MCF 10A (cell line): ENCODE data around the gene ATP6V1E1. TPM values are rescaled to one million over a fixed set of nuclear protein-coding genes. Genes with fewer than 3 reads are reported as not detected.

Experiments
- BruUV-seq: library from RNA; stranded (reverse); fragments of 400-500 nt; replicated peaks from 2 replicates; lab custom pipeline; 2021; lab: Mats Ljungman, UMichigan
- CTCF ChIA-PET: fragments of 300-600 bp; sonication (Branson Sonifier 250); formaldehyde crosslinking; extraction: SDS; loops from one replicate; lab custom pipeline; 2021; ENCODE audit warnings: antibody characterized with exemption, inconsistent platforms; lab: Yijun Ruan, JAX
- POLR2A ChIA-PET: fragments of 300-600, 350-650 bp; sonication (Branson Sonifier 250); formaldehyde crosslinking; extraction: SDS; loops from one replicate; lab custom pipeline; 2020; ENCODE audit warnings: antibody characterized with exemption, inconsistent platforms; lab: Yijun Ruan, JAX
- DNase-seq: peaks from one replicate; pipeline ENCODE4 v3.0.0-alpha.2; 2018; ENCODE audit not compliant: unreplicated experiment
- H3K27ac Mint-ChIP-seq: one replicate; pipeline ENCODE4 v1.8.0; 2022; ENCODE audit warnings: mild to moderate bottlenecking, low read depth, mixed read lengths; ENCODE audit not compliant: unreplicated experiment
- H3K27me3 Mint-ChIP-seq: one replicate; pipeline ENCODE4 v1.8.0; 2022; ENCODE audit warnings: mixed read lengths; ENCODE audit not compliant: insufficient read depth, unreplicated experiment
- H3K36me3 Mint-ChIP-seq: one replicate; pipeline ENCODE4 v1.8.0; 2022; ENCODE audit warnings: mild to moderate bottlenecking, moderate library complexity, mixed read lengths; ENCODE audit not compliant: insufficient read depth, unreplicated experiment
- H3K4me1 Mint-ChIP-seq: one replicate; pipeline ENCODE4 v1.8.0; 2022; ENCODE audit warnings: mixed read lengths; ENCODE audit not compliant: insufficient read depth, unreplicated experiment
- H3K4me3 Mint-ChIP-seq: one replicate; pipeline ENCODE4 v1.8.0; 2022; ENCODE audit warnings: mild to moderate bottlenecking, moderate library complexity, mixed read lengths; ENCODE audit not compliant: unreplicated experiment
- H3K9me3 Mint-ChIP-seq: one replicate; pipeline ENCODE4 v1.8.0; 2022; ENCODE audit warnings: mixed read lengths; ENCODE audit not compliant: unreplicated experiment
- intact Hi-C: fragments of 100-400 bp; cut with micrococcal nuclease; formaldehyde crosslinking; loops from 2 replicates; pipeline ENCODE4 v1.14.1; 2022
- total RNA-seq: library from RNA; stranded (reverse); gene quantifications from 2 replicates; pipeline ENCODE4 v1.2.3, GENCODE V29; 2022
- TF ChIP-seq, protein P1 (sequence below): fragments of 200-600 bp; IDR thresholded peaks from one replicate; pipeline ENCODE4 v1.8.0; 2022; ENCODE audit warnings: antibody characterized with exemption, mild to moderate bottlenecking; ENCODE audit not compliant: unreplicated experiment

Gene ATP6V1E1
- total RNA-seq, 1 experiment from 2014 or later, result 86.4 TPM

GRCh38 chr22:17664414-17665055, 36.0 kb upstream of the ATP6V1E1 start:
- H3K4me3 Mint-ChIP-seq, result no peak overlapping the region
- CTCF ChIA-PET, result interaction anchor here (0.7 to 0.8 kb wide), 2 partner anchors 106 to 492 kb away, joined by 3 read pairs; no protein-coding TSS in a partner anchor
- intact Hi-C loops, result no loop called here
- TF ChIP-seq, protein P1, sequence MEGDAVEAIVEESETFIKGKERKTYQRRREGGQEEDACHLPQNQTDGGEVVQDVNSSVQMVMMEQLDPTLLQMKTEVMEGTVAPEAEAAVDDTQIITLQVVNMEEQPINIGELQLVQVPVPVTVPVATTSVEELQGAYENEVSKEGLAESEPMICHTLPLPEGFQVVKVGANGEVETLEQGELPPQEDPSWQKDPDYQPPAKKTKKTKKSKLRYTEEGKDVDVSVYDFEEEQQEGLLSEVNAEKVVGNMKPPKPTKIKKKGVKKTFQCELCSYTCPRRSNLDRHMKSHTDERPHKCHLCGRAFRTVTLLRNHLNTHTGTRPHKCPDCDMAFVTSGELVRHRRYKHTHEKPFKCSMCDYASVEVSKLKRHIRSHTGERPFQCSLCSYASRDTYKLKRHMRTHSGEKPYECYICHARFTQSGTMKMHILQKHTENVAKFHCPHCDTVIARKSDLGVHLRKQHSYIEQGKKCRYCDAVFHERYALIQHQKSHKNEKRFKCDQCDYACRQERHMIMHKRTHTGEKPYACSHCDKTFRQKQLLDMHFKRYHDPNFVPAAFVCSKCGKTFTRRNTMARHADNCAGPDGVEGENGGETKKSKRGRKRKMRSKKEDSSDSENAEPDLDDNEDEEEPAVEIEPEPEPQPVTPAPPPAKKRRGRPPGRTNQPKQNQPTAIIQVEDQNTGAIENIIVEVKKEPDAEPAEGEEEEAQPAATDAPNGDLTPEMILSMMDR, result no peak
- no peak for DNase-seq
- POLR2A ChIA-PET, result interaction anchor here (1.2 kb wide), 1 partner anchor 11 kb away, joined by 5 read pairs; no protein-coding TSS in a partner anchor
- H3K36me3 Mint-ChIP-seq, result peaks cover 94% of the 10 kb centered on the region
- H3K27ac Mint-ChIP-seq, result no peak overlapping the region
- no peaks in the 10 kb centered on the region for H3K27me3 Mint-ChIP-seq
- no TSS peak for BruUV-seq
- no peaks in the 10 kb centered on the region for H3K9me3 Mint-ChIP-seq
- peaks cover 8% of the 10 kb centered on the region for H3K4me1 Mint-ChIP-seq

DNA sequence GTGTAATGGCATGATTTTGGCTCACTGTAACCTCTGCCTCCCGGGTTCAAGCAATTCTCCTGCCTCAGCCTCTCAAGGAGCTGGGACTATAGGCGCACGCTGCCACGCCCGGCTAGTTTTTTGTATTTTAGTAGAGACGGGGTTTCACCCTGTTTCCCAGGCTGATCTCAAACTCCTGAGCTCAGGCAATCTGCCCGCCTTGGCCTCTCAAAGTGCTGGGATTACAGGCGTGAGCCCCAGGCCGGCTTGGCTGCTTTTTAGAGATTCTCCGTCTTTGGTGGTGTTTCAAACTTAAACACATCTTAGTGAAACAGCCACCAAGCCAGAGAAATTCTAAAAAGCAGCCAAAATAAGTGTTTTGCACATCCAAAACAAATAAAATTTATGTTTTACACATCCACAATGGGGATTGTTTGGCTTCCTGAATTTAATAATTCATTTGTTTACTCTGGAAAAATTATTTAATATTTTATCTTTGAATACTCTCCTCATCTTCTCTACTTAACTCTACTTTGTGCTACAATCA, 28.4 kb upstream of the ATP6V1E1 start:
- no peaks in the 10 kb centered on the region for H3K4me1 Mint-ChIP-seq
- H3K9me3 Mint-ChIP-seq, result peaks cover 7% of the 10 kb centered on the region
- TF ChIP-seq, protein P1, result no peak
- H3K27me3 Mint-ChIP-seq, result no peaks in the 10 kb centered on the region
- H3K27ac Mint-ChIP-seq, result no peak overlapping the region
- TSS peak; percentile 42 for BruUV-seq
- ChIA-PET POLR2A (interaction anchor here (2.5 kb wide), 1 partner anchor 18 kb away, joined by 10 read pairs; the partner anchor contains the start of gene BCL2L13), CTCF (no interaction called here)
- no peak overlapping the region for H3K4me3 Mint-ChIP-seq
- no peak for DNase-seq
- H3K36me3 Mint-ChIP-seq, result peaks cover 72% of the 10 kb centered on the region
- intact Hi-C loops, result no loop called here

DNA sequence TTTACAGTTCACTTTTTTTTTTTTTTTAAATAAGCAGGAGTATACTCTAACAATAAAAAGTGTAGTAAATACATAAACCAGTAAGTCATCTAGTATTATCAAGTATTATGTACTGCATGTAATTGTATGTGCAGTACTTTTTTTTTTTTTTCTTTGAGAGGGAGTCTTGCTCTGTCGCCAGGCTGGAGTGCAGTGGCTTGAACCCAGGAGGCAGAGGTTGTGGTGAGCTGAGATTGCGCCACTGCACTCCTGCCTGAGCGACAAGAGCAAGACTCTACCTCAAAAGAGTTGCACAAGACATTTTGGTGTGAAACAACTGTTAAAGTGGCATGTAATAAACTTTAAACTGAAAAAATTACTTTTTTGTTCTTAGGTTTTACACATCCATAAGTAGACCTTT, 26.7 kb upstream of the ATP6V1E1 start:
- Mint-ChIP-seq H3K4me1 (no peaks in the 10 kb centered on the region), H3K36me3 (peaks cover 63% of the 10 kb centered on the region), H3K9me3 (peaks cover 7% of the 10 kb centered on the region), H3K27me3 (no peaks in the 10 kb centered on the region), H3K4me3 (no peak overlapping the region), H3K27ac (no peak overlapping the region)
- peak; percentile 46 for DNase-seq
- POLR2A ChIA-PET, result interaction anchor here (1.1 to 2.5 kb wide), 3 partner anchors 8 to 16 kb away, joined by 3 to 10 read pairs (median 4); partner anchors contain the start of gene BCL2L13
- CTCF ChIA-PET, result interaction anchor here (0.7 to 0.9 kb wide), 2 partner anchors 12 to 22 kb away, joined by 3 read pairs; no protein-coding TSS in a partner anchor
- BruUV-seq, result no TSS peak
- TF ChIP-seq, protein P1, result no peak
- intact Hi-C loops, result no loop called here

- ChIA-PET CTCF (no interaction called here), POLR2A (interaction anchor here (0.8 kb wide), 1 partner anchor 9 kb away, joined by 5 read pairs; no protein-coding TSS in a partner anchor)
- no TSS peak for BruUV-seq
- DNase-seq, result no peak
- H3K9me3 Mint-ChIP-seq, result peaks cover 7% of the 10 kb centered on the region
- H3K36me3 Mint-ChIP-seq, result peaks cover 30% of the 10 kb centered on the region
- H3K4me1 Mint-ChIP-seq, result peaks cover 5% of the 10 kb centered on the region
- H3K27ac Mint-ChIP-seq, result no peak overlapping the region
- TF ChIP-seq, protein P1, result no peak
- H3K27me3 Mint-ChIP-seq, result no peaks in the 10 kb centered on the region
- intact Hi-C loops, result no loop called here
- no peak overlapping the region for H3K4me3 Mint-ChIP-seq
These were observed 20.0 kb upstream of the ATP6V1E1 start for GRCh38 chr22:17648569-17648968.
